Mesenchymal stem cell (in vitro differentiated cells and primary cell): ENCODE data around the gene IFRD2.
"Not testable (repeated sequence)": the region's sequence is repeated elsewhere in the genome, so short reads cannot be mapped to it uniquely, and the experiment has no call there.

Experiments used
- DNase-seq: peaks from one replicate; pipeline ENCODE4 v3.0.0-alpha.2; 2013
- H2AFZ ChIP-seq: one replicate; pipeline ENCODE4 v1.6.1; 2013; ENCODE audit warnings: low read depth, mild to moderate bottlenecking, control low read depth, inconsistent platforms, low read length, moderate library complexity
- H2AK5ac ChIP-seq: 2 replicates; pipeline ENCODE4 v1.6.1; 2013; ENCODE audit warnings: low read length, moderate library complexity, mild to moderate bottlenecking, inconsistent platforms; ENCODE audit not compliant: severe bottlenecking
- H2BK120ac ChIP-seq: one replicate; pipeline ENCODE4 v1.6.1; 2013; ENCODE audit warnings: low read depth, mild to moderate bottlenecking, inconsistent platforms, low read length, moderate library complexity
- H2BK12ac ChIP-seq, 2 experiments: one replicate each; pipeline ENCODE4 v1.6.1; 2013; ENCODE audit warnings: inconsistent platforms in 2 of 2, low read length in 2 of 2, mild to moderate bottlenecking in 2 of 2, moderate library complexity in 2 of 2, control low read depth in 1 of 2
- H2BK15ac ChIP-seq: one replicate; pipeline ENCODE4 v1.6.1; 2013; ENCODE audit warnings: mild to moderate bottlenecking, low read depth, inconsistent platforms; ENCODE audit not compliant: poor library complexity, severe bottlenecking
- H2BK5ac ChIP-seq: 2 replicates; pipeline ENCODE4 v1.6.1; 2013; ENCODE audit warnings: low read depth, mild to moderate bottlenecking, low read length, control low read depth, inconsistent platforms; ENCODE audit not compliant: poor library complexity, severe bottlenecking
- H3K14ac ChIP-seq, 2 experiments: one replicate each; pipeline ENCODE4 v1.6.1; 2013; ENCODE audit warnings: inconsistent platforms in 2 of 2, low read length in 2 of 2, control low read depth in 1 of 2, mild to moderate bottlenecking in 1 of 2, moderate library complexity in 1 of 2
- H3K18ac ChIP-seq, 2 experiments: one replicate each; pipeline ENCODE4 v1.6.1; 2013; ENCODE audit warnings: inconsistent platforms in 2 of 2, low read length in 2 of 2, control low read depth in 1 of 2, low read depth in 1 of 2, mild to moderate bottlenecking in 1 of 2
- H3K23ac ChIP-seq, 2 experiments: one replicate each; pipeline ENCODE4 v1.6.1; 2013; ENCODE audit warnings: inconsistent platforms in 2 of 2, low read length in 2 of 2, mild to moderate bottlenecking in 2 of 2, moderate library complexity in 2 of 2, control low read depth in 1 of 2
- H3K27ac ChIP-seq: 2 replicates; pipeline ENCODE4 v1.5.1; 2013; ENCODE audit warnings: mild to moderate bottlenecking, moderate library complexity, low read length, control low read depth, inconsistent platforms; ENCODE audit not compliant: poor library complexity, severe bottlenecking
- H3K27me3 ChIP-seq, 2 experiments: 2 replicates each; pipeline versions ENCODE4 v1.6.1 to v1.7.0; 2013; ENCODE audit warnings: low read length in 2 of 2, mild to moderate bottlenecking in 2 of 2, moderate library complexity in 2 of 2, control low read depth in 1 of 2, inconsistent platforms in 1 of 2; ENCODE audit not compliant: control insufficient read depth in 1 of 2, insufficient read depth in 1 of 2
- H3K36me3 ChIP-seq, 2 experiments: 2 replicates each; pipeline versions ENCODE4 v1.6.1 to v1.7.0; 2013; ENCODE audit warnings: low read length in 2 of 2, control low read depth in 1 of 2, inconsistent platforms in 1 of 2, low read depth in 1 of 2, mild to moderate bottlenecking in 1 of 2; ENCODE audit not compliant: insufficient read depth in 2 of 2, control insufficient read depth in 1 of 2
- H3K4ac ChIP-seq, 2 experiments: one replicate each; pipeline ENCODE4 v1.6.1; 2013; ENCODE audit warnings: inconsistent platforms in 2 of 2, low read length in 2 of 2, mild to moderate bottlenecking in 2 of 2, moderate library complexity in 2 of 2, control low read depth in 1 of 2, low read depth in 1 of 2
- H3K4me1 ChIP-seq: 2 replicates; pipeline ENCODE4 v1.6.1; 2013; ENCODE audit warnings: low read depth, low read length, control low read depth; ENCODE audit not compliant: control insufficient read depth, insufficient read depth
- H3K4me2 ChIP-seq: 2 replicates; pipeline ENCODE4 v1.6.1; 2013; ENCODE audit warnings: low read length, mild to moderate bottlenecking, inconsistent platforms; ENCODE audit not compliant: poor library complexity, severe bottlenecking
- H3K4me3 ChIP-seq, 2 experiments: 2 replicates each; pipeline versions ENCODE4 v1.5.1 to v1.7.0; 2013; ENCODE audit warnings: low read length in 2 of 2, mild to moderate bottlenecking in 2 of 2, control low read depth in 1 of 2, low read depth in 1 of 2; ENCODE audit not compliant: insufficient read depth in 1 of 2
- H3K79me1 ChIP-seq: replicated peaks from 2 replicates; pipeline ENCODE4 v1.6.1; 2013; ENCODE audit warnings: mild to moderate bottlenecking, control low read depth, low read length, inconsistent platforms; ENCODE audit not compliant: poor library complexity, severe bottlenecking
- H3K9ac ChIP-seq: 2 replicates; pipeline ENCODE4 v1.7.0; 2013; ENCODE audit warnings: mild to moderate bottlenecking, low read length, moderate library complexity
- H3K9me3 ChIP-seq: 2 replicates; pipeline ENCODE4 v1.7.0; 2013; ENCODE audit warnings: mild to moderate bottlenecking, low read length; ENCODE audit not compliant: control insufficient read depth
- H4K8ac ChIP-seq: one replicate; pipeline ENCODE4 v1.6.1; 2013; ENCODE audit warnings: inconsistent platforms, mild to moderate bottlenecking, low read length, moderate library complexity
- H4K91ac ChIP-seq: one replicate; pipeline ENCODE4 v1.6.1; 2013; ENCODE audit warnings: mild to moderate bottlenecking, low read length, inconsistent platforms
- WGBS: methylation state at CpG from one replicate; pipeline ENCODE4 v1.1.7; 2013; ENCODE audit warnings: mixed read lengths; 5-methylcytosine and 5-hydroxymethylcytosine counted together

The IFRD2 gene

GRCh38 chr3:50288387-50289007 is 3.7 kb downstream of the IFRD2 start:
- Histone ChIP-seq H3K27me3 (no peaks in the 10 kb centered on the region), H2BK120ac (no peak overlapping the region), H3K14ac (no peak overlapping the region), H3K4ac (no peak overlapping the region), H3K18ac (no peak overlapping the region), H3K4me2 (no peak overlapping the region), H4K8ac (no peak overlapping the region), H2BK15ac (no peak overlapping the region), H3K23ac (no peak overlapping the region), H3K4me3 (no peak overlapping the region), H2AFZ (no peak overlapping the region), H4K91ac (no peak overlapping the region), H2BK5ac (no peak overlapping the region), H3K4me1 (peaks cover 17% of the 10 kb centered on the region), H3K27ac (no peak overlapping the region), H3K9ac (no peak overlapping the region), H3K9me3 (no peaks in the 10 kb centered on the region), H2BK12ac (no peak overlapping the region), H2AK5ac (no peak overlapping the region), H3K36me3 (peaks cover 45 to 48% of the 10 kb centered on the region in 2 experiments), H3K79me1 (peaks cover 25% of the 10 kb centered on the region)
- WGBS, result 99% methylated on average over 23 of the region's 23 CpGs
- no peak for DNase-seq

DNA sequence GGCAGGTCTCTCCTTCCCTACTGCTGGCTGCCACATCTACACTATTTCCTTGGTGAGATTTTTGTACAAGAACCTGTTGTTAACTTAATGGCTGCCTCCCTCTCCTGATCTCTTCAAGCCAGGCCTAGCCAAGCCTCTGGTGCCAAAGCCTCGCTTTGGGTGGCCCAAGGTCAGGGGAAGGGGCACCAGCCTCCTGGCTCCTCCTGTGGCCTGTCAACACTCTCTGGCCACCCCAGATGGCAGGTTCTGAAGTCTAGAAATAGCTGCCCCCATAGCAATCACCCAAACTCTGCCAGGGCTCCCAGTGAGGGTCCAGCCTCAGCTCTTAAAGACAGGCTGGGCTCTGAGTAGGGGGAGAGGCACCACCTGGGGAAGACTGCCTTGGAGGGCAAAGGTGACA is 5.0 kb downstream of the IFRD2 start:
- no peak overlapping the region for H3K27ac ChIP-seq
- no peaks in the 10 kb centered on the region for H3K9me3 ChIP-seq
- H2BK15ac ChIP-seq, result no peak overlapping the region
- no peak overlapping the region for H3K14ac ChIP-seq
- H2BK12ac ChIP-seq, result no peak overlapping the region
- WGBS, result 100% methylated on average over 1 of the region's 1 CpG
- H3K4me3 ChIP-seq, result no peak overlapping the region
- no peak overlapping the region for H2BK5ac ChIP-seq
- H4K91ac ChIP-seq, result no peak overlapping the region
- H3K4me1 ChIP-seq, result peaks cover 12% of the 10 kb centered on the region
- H3K18ac ChIP-seq, result no peak overlapping the region
- DNase-seq, result no peak
- H4K8ac ChIP-seq, result no peak overlapping the region
- H2AK5ac ChIP-seq, result no peak overlapping the region
- H3K27me3 ChIP-seq, result no peaks in the 10 kb centered on the region
- H3K9ac ChIP-seq, result no peak overlapping the region
- no peak overlapping the region for H2BK120ac ChIP-seq
- no peak overlapping the region for H3K23ac ChIP-seq
- H3K79me1 ChIP-seq, result peaks cover 25% of the 10 kb centered on the region
- no peak overlapping the region for H2AFZ ChIP-seq
- H3K36me3 ChIP-seq, result peaks cover 45 to 48% of the 10 kb centered on the region in 2 experiments
- H3K4ac ChIP-seq, result no peak overlapping the region
- no peak overlapping the region for H3K4me2 ChIP-seq

GRCh38 chr3:50286322-50287227 is 5.7 kb downstream of the IFRD2 start:
- Histone ChIP-seq H2BK15ac (no peak overlapping the region), H3K27me3 (no peaks in the 10 kb centered on the region), H3K4me2 (no peak overlapping the region), H3K79me1 (peaks cover 22% of the 10 kb centered on the region), H3K4me3 (no peak overlapping the region), H3K4me1 (peaks cover 11% of the 10 kb centered on the region), H2BK5ac (no peak overlapping the region), H3K14ac (no peak overlapping the region), H2BK12ac (no peak overlapping the region), H4K91ac (no peak overlapping the region), H3K27ac (no peak overlapping the region), H2BK120ac (no peak overlapping the region), H3K9me3 (no peaks in the 10 kb centered on the region), H3K18ac (no peak overlapping the region), H2AFZ (no peak overlapping the region), H4K8ac (no peak overlapping the region), H3K36me3 (peaks cover 45 to 48% of the 10 kb centered on the region in 2 experiments), H3K23ac (no peak overlapping the region), H3K9ac (no peak overlapping the region), H2AK5ac (no peak overlapping the region), H3K4ac (no peak overlapping the region)
- DNase-seq, result no peak
- 97% methylated on average over 25 of the region's 28 CpGs for WGBS

DNA sequence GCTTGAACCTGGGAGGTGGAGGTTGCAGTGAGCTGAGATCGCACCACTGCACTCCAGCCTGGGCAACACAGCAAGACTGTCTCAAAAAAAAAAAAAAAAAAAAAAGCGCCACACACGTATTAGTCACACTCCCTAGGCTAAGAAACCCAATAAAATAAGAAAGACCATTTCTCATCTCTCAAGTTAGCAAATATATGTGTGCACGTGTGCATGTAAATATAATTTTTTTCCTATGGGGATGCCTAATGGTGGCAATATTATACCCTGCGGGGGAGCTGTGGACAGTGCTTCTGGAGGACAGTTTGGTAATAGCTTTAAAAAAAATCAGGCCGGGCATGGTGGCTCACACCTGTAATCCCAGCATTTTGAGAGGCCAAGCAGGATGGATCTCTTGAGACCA is 8.1 kb downstream of the IFRD2 start:
- H3K18ac ChIP-seq, H4K91ac ChIP-seq, H2BK12ac ChIP-seq, H3K4me3 ChIP-seq, DNase-seq, H3K27me3 ChIP-seq, H3K27ac ChIP-seq, H3K23ac ChIP-seq, H4K8ac ChIP-seq, H3K4me1 ChIP-seq, H3K9me3 ChIP-seq, H2AK5ac ChIP-seq, H2BK5ac ChIP-seq, H3K4me2 ChIP-seq, H3K4ac ChIP-seq, H3K79me1 ChIP-seq, H2BK15ac ChIP-seq, H3K14ac ChIP-seq, H3K9ac ChIP-seq, H2AFZ ChIP-seq, H2BK120ac ChIP-seq: not testable (repeated sequence)
- WGBS, result 94% methylated on average over 4 of the region's 6 CpGs
- peaks cover 30 to 33% of the 10 kb centered on the region in 2 experiments for H3K36me3 ChIP-seq
